CD4-positive, alpha-beta T cell treated with Interleukin-17A for 1 hour (primary cell): ENCODE results near the gene SPTSSA.
A peak's percentile ranks its signal among the peaks of the same experiment; 100 is the strongest.
"Not testable (repeated sequence)": the region's sequence is repeated elsewhere in the genome, so short reads cannot be mapped to it uniquely, and the experiment has no call there.

Source experiments
- DNase-seq: peaks from one replicate; pipeline ENCODE4 v3.0.0-alpha.2; 2020

Gene SPTSSA, protein sequence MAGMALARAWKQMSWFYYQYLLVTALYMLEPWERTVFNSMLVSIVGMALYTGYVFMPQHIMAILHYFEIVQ

GRCh38 chr14:34462132-34462893 lies at the start of gene SPTSSA:
Gene SPTSSA, minus strand, starts transcription at chr14:34462240. Its CDS starts 33 bp downstream, at chr14:34462207.
- DNase-seq, result peak; percentile 88

- DNase-seq, result no peak
Observed at GRCh38 chr14:34507884-34508283, 45.8 kb upstream of the SPTSSA start.

DNA sequence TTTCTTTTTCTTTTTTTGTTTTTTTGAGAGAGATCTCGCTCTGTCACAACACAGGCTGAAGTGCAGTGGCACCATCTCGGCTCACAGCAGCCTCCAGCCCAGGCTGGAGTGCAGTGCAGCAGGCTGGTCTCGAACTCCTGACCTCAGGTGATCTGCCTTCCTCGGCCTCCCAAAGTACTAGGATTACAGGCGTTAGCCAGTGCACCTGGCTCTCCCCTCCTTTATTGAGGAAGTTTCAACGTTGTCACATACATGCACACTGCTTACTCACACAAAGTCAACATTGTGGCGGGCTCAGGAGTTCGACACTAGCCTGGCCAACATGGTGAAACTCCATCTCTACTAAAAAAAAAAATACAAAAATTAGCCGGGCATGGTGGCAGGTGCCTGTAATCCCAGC lies 45.4 kb upstream of the SPTSSA start:
- DNase-seq, result no peak

- DNase-seq, result not testable (repeated sequence)
Observed at GRCh38 chr14:34505124-34505491, 43.1 kb upstream of the SPTSSA start.

GRCh38 chr14:34504027-34504426 lies 42.0 kb upstream of the SPTSSA start:
- not testable (repeated sequence) for DNase-seq

GRCh38 chr14:34502545-34503225 lies 40.6 kb upstream of the SPTSSA start:
- no peak for DNase-seq

- DNase-seq, result no peak
Observed at GRCh38 chr14:34502001-34502400, 40.0 kb upstream of the SPTSSA start.

DNA sequence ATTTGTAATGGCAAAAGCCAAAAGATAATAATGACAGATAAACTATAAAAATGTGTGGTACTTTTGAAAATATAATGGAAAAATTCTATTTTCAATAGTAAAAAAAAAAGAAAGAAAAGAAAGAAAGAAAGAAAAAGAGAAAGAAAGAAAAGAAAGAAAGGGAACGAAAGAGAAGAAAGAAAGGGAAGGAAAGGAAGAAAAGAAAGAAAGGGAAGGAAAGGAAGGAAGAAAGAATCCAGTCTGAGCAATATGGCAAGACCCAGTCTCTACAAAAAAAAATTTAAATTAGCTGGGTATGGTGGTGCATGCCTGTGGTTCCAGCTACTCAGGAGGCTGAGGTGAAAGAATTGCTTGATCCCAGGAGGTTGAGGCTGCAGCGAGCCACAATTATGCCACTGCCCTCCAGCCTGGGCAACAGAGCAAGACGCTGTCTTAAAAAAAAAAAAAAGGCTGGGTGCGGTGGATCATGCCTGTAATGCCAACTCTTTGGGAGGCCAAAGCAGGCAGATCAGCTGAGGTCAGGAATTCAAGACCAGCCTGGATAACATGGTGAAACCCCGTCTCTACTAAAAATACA lies 39.1 kb upstream of the SPTSSA start:
- no peak for DNase-seq

GRCh38 chr14:34498684-34499412 lies 36.8 kb upstream of the SPTSSA start:
- DNase-seq, result peak; percentile 8

DNA sequence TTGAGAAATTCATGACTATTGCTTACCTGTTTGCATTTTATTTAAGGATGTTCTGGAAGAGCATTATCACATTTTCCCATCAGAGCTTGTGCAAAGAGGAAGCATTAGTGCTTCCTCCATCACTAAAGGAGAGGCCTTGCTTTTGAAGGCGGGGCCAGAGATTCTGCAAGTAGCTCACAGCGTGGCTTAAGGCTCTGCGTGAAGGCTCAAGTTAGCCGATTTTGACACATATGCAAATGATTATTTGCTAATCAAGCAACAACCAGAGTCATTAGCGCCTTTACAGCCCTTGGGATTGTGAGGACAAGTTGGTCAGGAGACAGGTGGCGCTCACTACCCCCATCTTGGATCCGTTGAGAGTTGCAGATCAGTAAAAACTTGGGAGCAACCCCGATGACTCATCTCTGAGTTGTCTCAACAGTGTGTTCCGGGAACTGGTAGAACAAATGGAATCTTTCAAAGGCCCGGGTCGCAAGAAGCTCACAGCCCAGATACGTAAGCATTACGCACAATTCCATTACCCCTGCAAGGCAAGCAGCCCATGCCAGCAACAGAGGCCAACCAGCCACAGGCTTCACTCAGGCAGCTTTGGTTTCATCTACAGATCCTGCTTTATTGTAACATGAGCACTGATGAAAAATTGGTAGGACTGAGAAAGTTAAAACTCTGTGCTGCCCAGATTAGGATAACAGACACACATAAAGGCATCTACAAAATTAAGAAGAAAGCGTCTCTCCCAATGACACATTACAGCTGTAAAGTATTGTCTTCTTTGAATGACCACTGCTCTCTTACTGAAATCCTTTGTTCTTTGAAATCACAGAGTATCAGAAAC lies 34.9 kb upstream of the SPTSSA start:
- DNase-seq, result no peak

- DNase-seq, result no peak
Observed at GRCh38 chr14:34496007-34496678, 34.1 kb upstream of the SPTSSA start.

DNA sequence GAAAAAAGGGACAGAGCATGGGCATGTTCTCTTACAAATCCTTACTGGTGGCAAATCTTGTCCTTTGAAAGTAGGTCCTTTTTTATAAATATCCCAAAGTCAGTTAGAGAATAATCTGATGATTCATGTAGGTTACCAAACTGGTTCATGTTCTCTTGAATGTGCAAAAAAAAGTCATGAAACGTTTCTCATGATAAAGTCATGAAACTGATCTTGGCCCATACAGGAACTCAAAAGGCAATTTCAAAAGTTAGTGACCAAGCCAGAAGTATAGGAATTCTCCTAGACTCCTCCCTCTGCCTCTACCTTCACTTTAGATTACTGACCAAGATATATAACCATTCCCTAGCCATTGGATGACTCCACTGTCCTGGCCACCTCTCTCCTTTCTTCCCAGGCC lies 27.3 kb upstream of the SPTSSA start:
- no peak for DNase-seq

GRCh38 chr14:34488528-34488927 lies 26.5 kb upstream of the SPTSSA start:
- no peak for DNase-seq

DNA sequence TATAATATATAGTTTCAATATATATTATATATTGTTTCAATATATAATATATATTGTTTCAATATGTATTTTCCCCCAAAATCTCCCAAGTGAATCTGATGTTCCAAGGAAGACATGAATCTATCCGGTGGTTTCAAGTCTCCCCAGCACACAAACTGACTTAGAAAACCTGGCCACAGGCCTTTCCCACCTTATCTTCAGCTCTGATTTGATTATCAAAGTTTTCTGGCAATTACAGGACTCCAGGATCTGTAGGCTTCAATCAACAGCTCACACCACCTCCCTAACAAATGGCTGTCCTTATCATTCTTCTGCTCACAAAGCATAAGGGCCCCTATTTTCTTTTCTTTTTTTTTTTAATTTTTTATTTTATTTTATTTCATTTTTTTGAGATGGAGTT lies 22.7 kb upstream of the SPTSSA start:
- DNase-seq, result no peak

GRCh38 chr14:34482463-34482862 lies 20.4 kb upstream of the SPTSSA start:
- no peak for DNase-seq

GRCh38 chr14:34479694-34480093 lies 17.7 kb upstream of the SPTSSA start:
- DNase-seq, result no peak

DNA sequence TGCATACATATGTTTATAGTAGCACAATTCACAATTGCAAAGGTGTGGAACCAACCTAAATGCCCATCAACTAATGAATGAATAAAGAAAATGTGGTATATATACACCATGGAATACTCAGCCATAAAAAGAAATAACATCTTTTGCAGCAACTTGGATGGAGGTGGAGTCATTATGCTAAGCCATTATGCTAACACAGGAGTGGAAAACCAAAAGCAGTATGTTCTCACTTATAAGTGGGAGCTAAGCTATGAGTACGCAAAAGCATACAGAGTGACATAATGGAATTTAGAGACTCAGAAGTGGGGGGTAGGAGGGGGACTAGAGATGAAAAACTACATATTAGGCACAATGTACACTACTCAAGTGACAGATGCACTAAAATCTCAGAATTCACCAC lies 16.2 kb upstream of the SPTSSA start:
- DNase-seq, result no peak

GRCh38 chr14:34476036-34476435 lies 14.0 kb upstream of the SPTSSA start:
- DNase-seq, result not testable (repeated sequence)

DNA sequence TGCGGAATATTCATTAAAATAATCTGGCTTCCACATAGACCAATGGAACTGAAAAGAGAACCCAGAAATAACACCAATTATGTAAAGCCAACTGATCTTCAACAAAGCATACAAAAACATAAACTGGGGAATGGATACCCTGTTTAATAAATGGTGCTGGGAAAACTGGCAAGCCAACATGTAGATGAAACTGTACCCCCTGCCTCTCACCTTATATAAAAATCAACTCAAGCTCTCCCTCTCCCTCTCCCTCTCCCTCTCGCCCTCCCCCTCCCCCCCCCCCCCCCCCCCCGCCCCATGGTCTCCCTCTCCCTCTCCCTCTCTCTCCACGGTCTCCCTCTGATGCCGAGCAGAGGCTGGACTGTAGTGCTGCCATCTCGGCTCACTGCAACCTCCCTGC lies 13.1 kb upstream of the SPTSSA start:
- DNase-seq, result no peak

GRCh38 chr14:34474187-34474679 lies 12.2 kb upstream of the SPTSSA start:
- DNase-seq, result no peak

DNA sequence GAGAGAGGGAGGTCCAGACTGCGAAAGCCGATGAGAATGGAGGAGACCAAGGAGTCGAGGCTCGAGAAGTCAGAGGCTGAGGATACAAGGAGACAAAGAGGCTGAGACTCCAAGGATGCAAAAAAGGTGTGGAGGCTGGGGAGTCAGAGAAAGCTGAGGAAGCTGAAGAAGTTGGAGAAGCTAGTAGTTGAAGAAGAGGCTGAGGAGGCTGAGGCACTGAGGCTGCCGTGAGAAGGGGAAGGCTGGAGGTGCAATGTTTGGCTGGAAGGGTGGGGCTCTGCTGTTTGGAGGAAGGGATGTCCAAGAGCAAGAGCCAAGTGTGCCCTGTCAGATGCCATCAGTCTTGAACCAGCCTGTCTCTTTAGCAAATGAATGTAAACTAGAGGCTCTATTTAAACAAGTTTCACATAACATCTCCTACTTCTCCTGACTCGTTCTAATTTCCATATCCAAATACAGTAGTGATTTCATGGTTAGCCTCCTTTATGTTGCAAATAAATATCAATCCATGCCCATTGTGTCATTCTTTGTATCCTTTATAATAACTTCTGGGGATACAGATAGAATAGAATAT lies 10.8 kb upstream of the SPTSSA start:
- no peak for DNase-seq
